HCT116 (cell line): ENCODE data around the gene POLD1. TPM values are rescaled to one million over a fixed set of nuclear protein-coding genes. Genes with fewer than 3 reads are reported as not detected.

Experiments used
- ATAC-seq: fragments of 200-7000 bp; cut with Tn5 transposase; 2 replicates; pipeline ENCODE4 v1.9.1; 2020; ENCODE audit warnings: mild to moderate bottlenecking, moderate library complexity
- BruUV-seq: library from RNA; stranded (reverse); fragments of 400-500 nt; replicated peaks from 2 replicates; lab custom pipeline; 2021; lab: Mats Ljungman, UMichigan
- CTCF ChIA-PET: fragments of 300-600 bp; sonication (Branson Sonifier 250); formaldehyde crosslinking; loops from one replicate; lab custom pipeline; 2021; ENCODE audit warnings: antibody characterized with exemption; lab: Charles Lee
- POLR2A ChIA-PET: fragments of 300-600, 350-600 bp; sonication (Branson Sonifier 250); formaldehyde crosslinking; loops from one replicate; lab custom pipeline; 2021; ENCODE audit warnings: antibody characterized with exemption; lab: Charles Lee
- RAD21 ChIA-PET, 2 experiments: fragments of 300-600 bp; sonication (Branson Sonifier 250); formaldehyde crosslinking; loops; one replicate each; lab custom pipeline; 2023; ENCODE audit warnings: low total read pairs in 2 of 2; ENCODE audit not compliant: uncharacterized antibody in 2 of 2, unreplicated experiment in 2 of 2, low non-redundant PET in 1 of 2; lab: Charles Lee
- DNase-seq: peaks from one replicate; pipeline ENCODE4 v3.0.0-alpha.2; 2010; ENCODE audit warnings: low read depth, low spot score
- H2AFZ ChIP-seq: fragments of 200-600 bp; shearing (Covaris generic), sonication (generic); 2 replicates; pipeline ENCODE4 v1.6.1; 2017; ENCODE audit warnings: low read depth, mixed run types, mixed read lengths, antibody characterized with exemption, low read length; ENCODE audit not compliant: poor library complexity, severe bottlenecking
- H3K27ac ChIP-seq: 2 replicates; pipeline ENCODE4 v1.5.1; 2012; ENCODE audit warnings: low read depth, low read length
- H3K27me3 ChIP-seq: fragments of 200-600 bp; sonication (generic); 2 replicates; pipeline ENCODE4 v1.6.1; 2016; ENCODE audit warnings: mixed run types, low read length, mixed read lengths; ENCODE audit not compliant: insufficient read depth
- H3K36me3 ChIP-seq, 2 experiments: fragments of 200-500 bp in 1 of 2; fragments of 200-600 bp in 1 of 2; sonication (Bioruptor generic) in 1 of 2; sonication (generic) in 1 of 2; 2 replicates each; pipeline versions ENCODE4 v1.5.1 to v1.6.1; 2014 to 2016; ENCODE audit warnings: low read length in 2 of 2, inconsistent platforms in 1 of 2, mixed read lengths in 1 of 2, mixed run types in 1 of 2; ENCODE audit not compliant: insufficient read depth in 2 of 2, control insufficient read depth in 1 of 2
- H3K4me1 ChIP-seq, 2 experiments: fragments of 200-600 bp in 1 of 2; sonication (generic) in 1 of 2; 2 replicates each; pipeline versions ENCODE4 v1.5.1 to v1.6.1; 2012 to 2017; ENCODE audit warnings: low read length in 2 of 2, inconsistent platforms in 1 of 2, mild to moderate bottlenecking in 1 of 2, mixed read lengths in 1 of 2, mixed run types in 1 of 2, moderate library complexity in 1 of 2; ENCODE audit not compliant: insufficient read depth in 2 of 2, control insufficient read depth in 1 of 2
- H3K4me2 ChIP-seq: fragments of 200-600 bp; sonication (generic); 2 replicates; pipeline ENCODE4 v1.6.1; 2017; ENCODE audit warnings: mixed run types, low read length, mixed read lengths
- H3K4me3 ChIP-seq, 2 experiments: fragments of 200-600 bp in 1 of 2; sonication (generic) in 1 of 2; replicated peaks in 1 of 2; 2 replicates each; pipeline ENCODE4 v1.5.1; 2011 to 2016; ENCODE audit warnings: low read length in 2 of 2, control low read depth in 1 of 2, low read depth in 1 of 2, mild to moderate bottlenecking in 1 of 2, mixed read lengths in 1 of 2, mixed run types in 1 of 2
- H3K79me2 ChIP-seq: fragments of 200-600 bp; sonication (generic); 2 replicates; pipeline ENCODE4 v1.6.1; 2017; ENCODE audit warnings: mild to moderate bottlenecking, mixed run types, low read length, moderate library complexity, mixed read lengths; ENCODE audit not compliant: insufficient read depth
- H3K9ac ChIP-seq: fragments of 200-600 bp; sonication (generic); 2 replicates; pipeline ENCODE4 v1.6.1; 2016; ENCODE audit warnings: low read length, mixed read lengths
- H3K9me2 ChIP-seq: fragments of 200-600 bp; sonication (generic), shearing (Covaris generic); 2 replicates; pipeline ENCODE4 v1.6.1; 2017; ENCODE audit warnings: mixed run types, mild to moderate bottlenecking, moderate library complexity; ENCODE audit not compliant: insufficient read depth
- H3K9me3 ChIP-seq, 2 experiments: fragments of 200-500 bp in 1 of 2; fragments of 200-600 bp in 1 of 2; sonication (Bioruptor generic) in 1 of 2; sonication (generic) in 1 of 2; 2 replicates each; pipeline ENCODE4 v1.6.1; 2014 to 2017; ENCODE audit warnings: low read length in 2 of 2, mixed read lengths in 2 of 2, inconsistent platforms in 1 of 2, low read depth in 1 of 2, mild to moderate bottlenecking in 1 of 2, mixed run types in 1 of 2, moderate library complexity in 1 of 2; ENCODE audit not compliant: control insufficient read depth in 1 of 2, insufficient read depth in 1 of 2
- H4K20me1 ChIP-seq: fragments of 200-600 bp; sonication (generic), shearing (Covaris generic); 2 replicates; pipeline ENCODE4 v1.6.1; 2017; ENCODE audit warnings: mixed run types, mild to moderate bottlenecking, moderate library complexity; ENCODE audit not compliant: insufficient read depth
- CBX3 ChIP-seq: IDR thresholded peaks from 2 replicates; pipeline ENCODE4 v1.6.1; 2012; ENCODE audit warnings: low read depth
- EGR1 ChIP-seq: IDR thresholded peaks from 2 replicates; pipeline ENCODE4 v1.6.1; 2012; ENCODE audit warnings: low read depth
- EZH2 ChIP-seq: fragments of 200-600 bp; sonication (generic); IDR thresholded peaks from 2 replicates; pipeline ENCODE4 v1.6.1; 2017; ENCODE audit warnings: antibody characterized with exemption, mixed run types
- FOSL1 ChIP-seq: IDR thresholded peaks from 2 replicates; pipeline ENCODE4 v1.6.1; 2012; ENCODE audit warnings: low read depth
- RAD21 ChIP-seq: IDR thresholded peaks from 2 replicates; pipeline ENCODE4 v1.6.1; 2012; ENCODE audit warnings: low read depth, mild to moderate bottlenecking
- SRF ChIP-seq: IDR thresholded peaks from 2 replicates; pipeline ENCODE4 v1.6.1; 2012; ENCODE audit warnings: low read depth
- intact Hi-C: fragments of 100-400 bp; cut with micrococcal nuclease; formaldehyde crosslinking; loops from 2 replicates; pipeline ENCODE4 v1.10.0; 2022
- total RNA-seq: library from RNA; stranded (reverse); gene quantifications from one replicate; pipeline ENCODE4 v1.2.1, GENCODE V29; 2021; ENCODE audit not compliant: unreplicated experiment

The POLD1 gene
- total RNA-seq, 1 experiment from 2014 or later = 122 TPM

GRCh38 chr19:50393589-50393988 is 9.4 kb downstream of the POLD1 start:
- DNase-seq (no peak), ATAC-seq (no peak)
- TF ChIP-seq CBX3 (no peak), SRF (no peak), EGR1 (no peak)
- peaks cover 0 to 11% of the 10 kb centered on the region in 2 experiments; a peak in 1 of 4 replicates for H3K36me3 ChIP-seq
- H3K4me1 ChIP-seq = no peaks in the 10 kb centered on the region
- H3K9me3 ChIP-seq = no peaks in the 10 kb centered on the region
- no peak overlapping the region for H3K4me3 ChIP-seq
- RAD21 ChIA-PET = no interaction called here
- H3K27me3 ChIP-seq = no peaks in the 10 kb centered on the region
- intact Hi-C loops = no loop called here
- H3K9me2 ChIP-seq = no peaks in the 10 kb centered on the region
- peaks cover 69% of the 10 kb centered on the region for H3K79me2 ChIP-seq
- H4K20me1 ChIP-seq = no peaks in the 10 kb centered on the region
- no TSS peak for BruUV-seq
- no peak overlapping the region for H3K27ac ChIP-seq
- no peak overlapping the region for H3K4me2 ChIP-seq
- CTCF ChIA-PET = no interaction called here
- POLR2A ChIA-PET = interaction anchor here (1.0 kb wide), 1 partner anchor 189 kb away, joined by 3 read pairs; no protein-coding TSS in a partner anchor
- no peak overlapping the region for H3K9ac ChIP-seq
- no peak overlapping the region for H2AFZ ChIP-seq

DNA sequence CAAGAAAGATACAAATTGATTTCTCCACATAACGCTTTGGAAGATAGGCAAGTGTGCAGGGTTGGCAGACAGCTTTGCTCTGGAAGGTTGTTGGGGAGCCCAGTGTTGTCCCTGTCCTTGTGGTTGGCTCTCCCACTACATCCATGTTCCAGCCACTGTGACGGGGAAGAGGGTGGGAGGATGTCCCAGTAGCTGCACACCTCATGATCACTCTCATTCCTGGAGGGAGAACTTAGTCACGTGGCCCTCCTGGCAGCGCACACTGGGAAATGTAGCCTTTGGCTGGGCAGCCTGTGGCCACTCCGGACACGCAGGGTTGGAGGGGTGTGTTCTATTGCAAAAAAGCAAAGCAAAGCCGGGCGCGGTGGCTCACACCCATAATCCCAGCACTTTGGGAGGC is 9.9 kb downstream of the POLD1 start:
- ChIA-PET CTCF (no interaction called here), RAD21 (no interaction called here), POLR2A (no interaction called here)
- Histone ChIP-seq H3K9ac (no peak overlapping the region), H3K79me2 (peaks cover 69% of the 10 kb centered on the region), H3K9me3 (no peaks in the 10 kb centered on the region), H3K27ac (no peak overlapping the region), H3K27me3 (no peaks in the 10 kb centered on the region), H3K4me2 (no peak overlapping the region), H3K36me3 (0 out of 4 replicates have a peak, but pooled peaks cover 0 to 11% of the 10 kb centered on the region in 2 experiments), H3K4me3 (no peak overlapping the region), H2AFZ (no peak overlapping the region), H4K20me1 (no peaks in the 10 kb centered on the region), H3K9me2 (no peaks in the 10 kb centered on the region), H3K4me1 (no peaks in the 10 kb centered on the region)
- TF ChIP-seq FOSL1 = no peak
- no peak for TF ChIP-seq EZH2
- no peak for TF ChIP-seq RAD21
- intact Hi-C loops = no loop called here
- DNase-seq (no peak), ATAC-seq (no peak)
- BruUV-seq = no TSS peak
